K562 (cell line): ENCODE results near the gene DNAJB14. TPM values are rescaled to one million over a fixed set of nuclear protein-coding genes. Genes with fewer than 3 reads are reported as not detected.

Experiments
- ADNP ChIP-seq: fragments of 200-800 bp; sonication (Bioruptor generic); IDR thresholded peaks from 2 replicates; pipeline ENCODE4 v1.6.1; 2016; ENCODE audit warnings: missing genetic modification characterization, missing compliant biosample characterization
- ATF1 ChIP-seq, 2 experiments: fragments of 450-650 bp in 1 of 2; IDR thresholded peaks; 2 replicates each; pipeline ENCODE4 v1.6.1; 2016; ENCODE audit warnings: missing compliant biosample characterization in 1 of 2, missing genetic modification characterization in 1 of 2
- ESRRB ChIP-seq: fragments of 250-450 bp; sonication (Bioruptor Pico); IDR thresholded peaks from 2 replicates; pipeline ENCODE4 v1.5.0; 2020; ENCODE audit warnings: mild to moderate bottlenecking, moderate library complexity, borderline replicate concordance
- FOSL1 ChIP-seq: fragments of 200-800 bp; sonication (Bioruptor generic); conservative IDR thresholded peaks from 2 replicates; pipeline ENCODE4 v1.6.1; 2016; ENCODE audit warnings: missing genetic modification characterization, missing compliant biosample characterization
- FOXJ2 ChIP-seq: fragments of 200-800 bp; sonication (Bioruptor generic); IDR thresholded peaks from 2 replicates; pipeline ENCODE4 v1.6.1; 2016; ENCODE audit warnings: missing genetic modification characterization, missing compliant biosample characterization
- FOXJ3 ChIP-seq: sonication (generic); formaldehyde crosslinking; IDR thresholded peaks from 2 replicates; pipeline ENCODE4 v1.4.0; 2020; ENCODE audit warnings: mild to moderate bottlenecking, missing genetic modification reagents
- GABPB1 ChIP-seq: sonication (generic); formaldehyde crosslinking; IDR thresholded peaks from 2 replicates; pipeline ENCODE4 v1.8.0; 2022; ENCODE audit warnings: mild to moderate bottlenecking, missing genetic modification reagents
- GATA2 ChIP-seq: sonication (generic); formaldehyde crosslinking; IDR thresholded peaks from 2 replicates; pipeline ENCODE4 v1.4.0; 2020; ENCODE audit warnings: mild to moderate bottlenecking, missing genetic modification reagents
- GTF2F1 ChIP-seq: IDR thresholded peaks from 2 replicates; pipeline ENCODE4 v1.6.1; 2011; ENCODE audit warnings: low read depth, low read length, improper control_type of control experiment
- HDAC6 ChIP-seq: IDR thresholded peaks from 2 replicates; pipeline ENCODE4 v1.6.1; 2012; ENCODE audit warnings: low read depth, mild to moderate bottlenecking, control low read depth, inconsistent platforms, low read length, moderate library complexity
- NR2C1 ChIP-seq, 2 experiments: fragments of 450-650 bp; IDR thresholded peaks; 2 replicates each; pipeline ENCODE4 v1.6.1; 2017; ENCODE audit warnings: mild to moderate bottlenecking in 2 of 2, antibody characterized with exemption in 1 of 2, inconsistent platforms in 1 of 2, missing compliant biosample characterization in 1 of 2, missing genetic modification characterization in 1 of 2
- NR2C2 ChIP-seq, 2 experiments: fragments of 200-800 bp in 1 of 2; sonication (Bioruptor generic) in 1 of 2; sonication (generic) in 1 of 2; formaldehyde crosslinking in 1 of 2; IDR thresholded peaks; 2 replicates each; pipeline versions ENCODE4 v1.6.1 to v1.8.0; 2016 to 2022; ENCODE audit warnings: mild to moderate bottlenecking in 1 of 2, missing compliant biosample characterization in 1 of 2, missing genetic modification characterization in 1 of 2, missing genetic modification reagents in 1 of 2
- RBBP5 ChIP-seq: fragments of 200-600 bp; sonication (generic); IDR thresholded peaks from 2 replicates; pipeline ENCODE4 v1.6.1; 2012; ENCODE audit warnings: borderline replicate concordance, mild to moderate bottlenecking, low read length, control low read depth, inconsistent platforms; ENCODE audit not compliant: insufficient read depth, poor library complexity, severe bottlenecking
- SIRT6 ChIP-seq: IDR thresholded peaks from one replicate; pipeline ENCODE4 v1.6.1; 2012; ENCODE audit warnings: low read depth, mild to moderate bottlenecking, control low read depth, inconsistent platforms, low read length, moderate library complexity
- SPI1 ChIP-seq: IDR thresholded peaks from 2 replicates; pipeline ENCODE4 v1.6.1; 2011; ENCODE audit warnings: low read depth, low read length, control low read depth, borderline replicate concordance
- TFAP4 ChIP-seq: sonication (generic); formaldehyde crosslinking; IDR thresholded peaks from 2 replicates; pipeline ENCODE4 v1.8.0; 2022; ENCODE audit warnings: missing genetic modification reagents, mild to moderate bottlenecking, moderate library complexity, borderline replicate concordance
- TFE3 ChIP-seq: fragments of 450-650 bp; formaldehyde crosslinking; IDR thresholded peaks from 2 replicates; pipeline ENCODE4 v1.4.0; 2020; ENCODE audit warnings: mild to moderate bottlenecking, mixed read lengths
- ZBTB7A ChIP-seq: IDR thresholded peaks from 2 replicates; pipeline ENCODE4 v1.6.1; 2011; ENCODE audit warnings: low read depth, mild to moderate bottlenecking, low read length, moderate library complexity, borderline replicate concordance; ENCODE audit not compliant: control insufficient read depth
- ZBTB8A ChIP-seq: fragments of 450-650 bp; IDR thresholded peaks from 2 replicates; pipeline ENCODE4 v1.6.1; 2018; ENCODE audit warnings: mild to moderate bottlenecking, moderate library complexity; ENCODE audit not compliant: partially characterized antibody
- ZNF395 ChIP-seq: fragments of 200-800 bp; sonication (Bioruptor generic); IDR thresholded peaks from 2 replicates; pipeline ENCODE4 v1.6.1; 2017; ENCODE audit warnings: missing genetic modification characterization, missing compliant biosample characterization
- ZNF644 ChIP-seq: fragments of 200-800 bp; sonication (Bioruptor generic); IDR thresholded peaks from 2 replicates; pipeline ENCODE4 v1.6.1; 2016; ENCODE audit warnings: low read depth, missing genetic modification characterization, missing compliant biosample characterization
- ZNF707 ChIP-seq: fragments of 250-450 bp; sonication (Bioruptor Pico); conservative IDR thresholded peaks from 2 replicates; pipeline ENCODE4 v1.8.0; 2022; ENCODE audit warnings: inconsistent platforms, mild to moderate bottlenecking, moderate library complexity
- ZNF75A ChIP-seq: fragments of 450-650 bp; formaldehyde crosslinking; IDR thresholded peaks from 2 replicates; pipeline ENCODE4 v1.4.0; 2020; ENCODE audit warnings: mild to moderate bottlenecking
- polyA plus RNA-seq, 8 experiments: library from polyadenylated mRNA; depleted of rRNA in 4 of 8; stranded (reverse) in 5 of 8; unstranded in 3 of 8; fragments of >200 nt; fragmentation: Nextera tagmentation in 2 of 8; fragmentation: Illumina TruSeq in 1 of 8; extraction: Ambion mirVana in 2 of 8; extraction: Trizol in 1 of 8; gene quantifications; 2 replicates each; pipeline versions ENCODE4 v1.2.1 to v1.2.3, GENCODE V29; 2011 to 2014; ENCODE audit warnings: inconsistent platforms in 1 of 8, missing spikeins in 1 of 8
- total RNA-seq, 7 experiments: library from RNA; depleted of rRNA in 6 of 7; stranded (reverse); fragments of >200 nt in 6 of 7; fragmentation: Illumina TruSeq in 2 of 7; extraction: Trizol in 2 of 7; gene quantifications; 2 replicates each; pipeline versions ENCODE4 v1.2.1 to v1.2.3, GENCODE V29; 2011 to 2021; ENCODE audit warnings: low replicate concordance in 1 of 7

The DNAJB14 gene
- total and polyA plus RNA-seq, 9 of the 15 experiments (the other 6 are each of a cell fraction or from before 2014, with no cell fraction given), result 5.5 to 28.0 (median 12.7) TPM

GRCh38 chr4:99946356-99947189 lies at the start of gene DNAJB14 (continued):
- TF ChIP-seq ADNP (tag), result no peak
- TF ChIP-seq HDAC6, result no peak
- TF ChIP-seq NR2C2 (CRISPR knock-in tag; IDR thresholded peaks at IDR 0.05), result peak; percentile 85
- peak; percentile 93 for TF ChIP-seq NR2C2 (tag; IDR thresholded peaks at IDR 0.05)
- TF ChIP-seq GTF2F1, result no peak
- TF ChIP-seq ESRRB (CRISPR knock-in tag), result no peak
- no peak for TF ChIP-seq ZBTB8A
- peak; percentile 58 for TF ChIP-seq RBBP5
- no peak for TF ChIP-seq ZNF707 (CRISPR knock-in tag)
- TF ChIP-seq NR2C1 (IDR thresholded peaks at IDR 0.05), result peak; percentile 83
- TF ChIP-seq NR2C1 (tag; IDR thresholded peaks at IDR 0.05), result peak; percentile 84; the same call in 1 of the 2 replicates
- TF ChIP-seq ATF1 (CRISPR knock-in tag; IDR thresholded peaks at IDR 0.05), result no peak
- TF ChIP-seq ATF1 (tag; IDR thresholded peaks at IDR 0.05), result peak; percentile 56
- TF ChIP-seq TFAP4 (CRISPR knock-in tag), result peak; percentile 68
- no peak for TF ChIP-seq FOXJ2 (tag)
- TF ChIP-seq FOSL1 (tag), result no peak
- TF ChIP-seq ZBTB7A, result peak; percentile 83; the same call in 1 of the 2 replicates
- TF ChIP-seq GABPB1 (CRISPR knock-in tag), result peak; percentile 72; the same call in 1 of the 2 replicates
- TF ChIP-seq FOXJ3 (CRISPR knock-in tag), result no peak
- no peak for TF ChIP-seq ZNF644 (tag)
- TF ChIP-seq SIRT6, result no peak
- no peak for TF ChIP-seq ZNF395 (CRISPR knock-in tag)
- TF ChIP-seq TFE3 (CRISPR knock-in tag), result peak; percentile 17; the same call in 1 of the 2 replicates
- no peak for TF ChIP-seq GATA2 (CRISPR knock-in tag)
- TF ChIP-seq SPI1, result peak; percentile 37; the same call in 1 of the 2 replicates
- TF ChIP-seq ZNF75A (CRISPR knock-in tag), result 0 out of 2 replicates have a peak, but pooled peaks have one; percentile 37
